Stimulated activated CD4-positive, alpha-beta T cell treated with anti-CD3 and anti-CD28 coated beads, Interleukin-2, amount 100 ng/mL, for 24 hours (primary cell): Measurements from ENCODE around the gene PLEKHA4.
"Not testable (repeated sequence)": the region's sequence is repeated elsewhere in the genome, so short reads cannot be mapped to it uniquely, and the experiment has no call there.

Experiments
- DNase-seq, 2 donors: peaks; one replicate each; pipeline ENCODE4 v3.0.0-alpha.2; 2020

Gene PLEKHA4

DNA sequence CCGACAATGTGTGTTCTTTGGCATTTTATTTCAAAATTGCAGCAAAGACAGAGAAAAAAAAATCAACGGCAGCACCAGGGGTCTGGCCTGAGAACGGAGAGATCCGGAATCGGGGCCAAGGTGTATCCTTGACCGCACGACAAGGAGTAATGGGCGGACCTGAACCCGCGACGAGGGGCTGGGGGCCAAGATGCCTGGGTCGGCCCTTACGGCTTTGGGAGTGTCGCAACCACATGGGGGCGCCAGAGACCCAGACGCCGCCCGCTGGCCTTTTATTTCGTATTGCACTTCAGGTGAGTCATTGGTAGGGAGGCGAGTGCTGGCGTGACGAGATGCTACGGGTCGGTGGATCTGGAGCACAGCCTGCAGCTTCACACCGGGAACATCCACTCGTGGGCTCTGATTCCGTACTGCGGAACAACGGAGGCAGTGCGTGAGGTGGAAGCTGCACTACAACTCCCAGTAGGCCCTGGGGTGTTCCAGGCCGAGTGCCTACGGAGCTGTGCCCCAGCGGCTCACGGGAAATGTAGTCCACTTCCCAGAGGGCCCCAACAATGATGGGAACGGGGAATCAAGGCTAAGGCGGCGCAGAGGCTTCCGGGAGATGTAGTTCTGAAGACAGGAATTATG is 73.2 kb downstream of the PLEKHA4 start:
- DNase-seq: peak; percentile 85 to 87

DNA sequence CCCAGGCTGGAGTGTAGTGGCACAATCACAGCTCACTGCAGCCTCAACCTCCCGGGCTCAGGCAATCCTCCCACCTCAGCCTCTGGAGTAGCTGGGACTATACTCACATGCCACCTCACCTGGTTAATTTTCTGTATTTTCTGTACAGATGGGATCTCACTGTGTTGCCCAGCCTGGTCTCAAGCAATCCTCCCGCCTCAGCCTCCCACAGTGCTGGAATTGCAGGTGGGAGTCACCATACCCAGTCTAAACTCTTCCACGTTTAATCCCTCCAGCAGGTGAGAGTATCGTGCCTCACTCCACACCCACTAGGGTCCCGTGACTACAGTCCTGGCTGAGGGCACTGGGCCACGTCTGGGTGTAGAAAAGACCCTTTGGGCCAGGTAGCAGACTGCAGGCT is 74.1 kb downstream of the PLEKHA4 start:
- DNase-seq: no peak

DNA sequence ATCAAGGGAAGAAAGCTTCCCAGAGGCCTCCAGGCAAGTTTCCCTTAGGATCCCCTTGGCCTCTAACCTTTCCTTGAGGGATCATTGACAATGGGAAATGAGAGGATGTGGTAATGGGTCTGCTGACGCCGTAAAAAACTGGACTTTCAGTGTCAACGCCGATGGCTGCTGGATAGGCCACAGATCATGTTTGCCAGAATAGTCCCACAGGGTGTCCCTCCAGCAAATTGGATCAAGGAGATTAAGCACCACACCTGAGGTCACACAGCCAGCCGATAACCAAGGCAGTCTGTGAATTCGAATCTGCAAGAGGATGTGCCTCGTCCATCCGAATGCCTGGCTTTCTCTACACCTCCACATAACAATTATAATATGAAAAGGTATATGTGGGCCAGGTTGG is 75.1 kb downstream of the PLEKHA4 start:
- DNase-seq: no peak

DNA sequence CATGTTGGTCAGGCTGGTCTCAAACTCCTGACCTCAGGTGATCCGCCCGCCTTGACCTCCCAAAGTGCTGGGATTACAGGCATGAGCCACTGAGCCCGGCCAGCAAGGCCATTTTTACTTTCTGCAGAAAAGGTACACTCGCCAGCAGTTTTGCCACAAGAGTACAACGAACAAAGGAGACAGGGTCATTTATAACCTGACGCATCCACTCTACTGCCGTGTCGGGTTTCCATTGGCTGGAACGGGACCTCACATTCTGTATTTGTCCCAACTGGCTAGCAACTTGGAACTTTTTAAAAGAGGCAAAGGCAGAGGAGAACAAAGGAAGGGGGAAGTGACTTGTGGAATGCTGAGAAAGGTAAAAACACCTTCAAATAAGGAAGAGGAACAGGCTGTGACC is 81.1 kb downstream of the PLEKHA4 start:
- DNase-seq: not testable (repeated sequence)
